ENCODE measurements around the gene IL1B.

IL1B gene

DNA sequence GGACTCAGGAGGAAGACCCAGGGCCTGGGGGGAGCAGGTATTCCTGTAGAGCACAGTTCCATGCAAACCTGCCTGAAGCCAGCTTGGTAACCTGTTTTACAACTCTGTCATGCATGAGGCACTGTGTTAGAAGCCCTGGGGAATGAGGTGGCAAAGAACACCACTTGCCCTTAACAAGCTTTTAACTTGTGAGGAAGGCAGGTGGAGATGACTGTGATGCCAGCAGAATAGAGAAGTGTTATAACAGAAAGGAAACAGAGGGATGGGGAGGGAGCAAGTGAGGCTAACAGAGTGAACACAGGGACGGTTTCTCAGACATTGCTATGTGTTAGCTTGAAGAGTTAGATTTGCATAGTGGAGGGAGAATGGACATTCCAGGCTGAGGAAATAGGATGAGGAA is 40.8 kb downstream of the IL1B start:
- Histone ChIP-seq H3K4me3 (replicated peaks; ENCODE audit: low read depth, low read length) (no peak overlapping the region), H3K36me3 (ENCODE audit: control insufficient read depth, insufficient read depth, low read length) (no peaks in the 10 kb centered on the region), H3K27me3 (replicated peaks; ENCODE audit: control insufficient read depth, insufficient read depth, low read length) (no peaks in the 10 kb centered on the region)
- no peak for DNase-seq (ENCODE audit: extremely low read depth, insufficient read length)
- TF ChIP-seq, protein P1, sequence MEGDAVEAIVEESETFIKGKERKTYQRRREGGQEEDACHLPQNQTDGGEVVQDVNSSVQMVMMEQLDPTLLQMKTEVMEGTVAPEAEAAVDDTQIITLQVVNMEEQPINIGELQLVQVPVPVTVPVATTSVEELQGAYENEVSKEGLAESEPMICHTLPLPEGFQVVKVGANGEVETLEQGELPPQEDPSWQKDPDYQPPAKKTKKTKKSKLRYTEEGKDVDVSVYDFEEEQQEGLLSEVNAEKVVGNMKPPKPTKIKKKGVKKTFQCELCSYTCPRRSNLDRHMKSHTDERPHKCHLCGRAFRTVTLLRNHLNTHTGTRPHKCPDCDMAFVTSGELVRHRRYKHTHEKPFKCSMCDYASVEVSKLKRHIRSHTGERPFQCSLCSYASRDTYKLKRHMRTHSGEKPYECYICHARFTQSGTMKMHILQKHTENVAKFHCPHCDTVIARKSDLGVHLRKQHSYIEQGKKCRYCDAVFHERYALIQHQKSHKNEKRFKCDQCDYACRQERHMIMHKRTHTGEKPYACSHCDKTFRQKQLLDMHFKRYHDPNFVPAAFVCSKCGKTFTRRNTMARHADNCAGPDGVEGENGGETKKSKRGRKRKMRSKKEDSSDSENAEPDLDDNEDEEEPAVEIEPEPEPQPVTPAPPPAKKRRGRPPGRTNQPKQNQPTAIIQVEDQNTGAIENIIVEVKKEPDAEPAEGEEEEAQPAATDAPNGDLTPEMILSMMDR (IDR thresholded peaks at IDR 0.05; ENCODE audit: insufficient read depth, low read length, poor library complexity, severe bottlenecking) = no peak

DNA sequence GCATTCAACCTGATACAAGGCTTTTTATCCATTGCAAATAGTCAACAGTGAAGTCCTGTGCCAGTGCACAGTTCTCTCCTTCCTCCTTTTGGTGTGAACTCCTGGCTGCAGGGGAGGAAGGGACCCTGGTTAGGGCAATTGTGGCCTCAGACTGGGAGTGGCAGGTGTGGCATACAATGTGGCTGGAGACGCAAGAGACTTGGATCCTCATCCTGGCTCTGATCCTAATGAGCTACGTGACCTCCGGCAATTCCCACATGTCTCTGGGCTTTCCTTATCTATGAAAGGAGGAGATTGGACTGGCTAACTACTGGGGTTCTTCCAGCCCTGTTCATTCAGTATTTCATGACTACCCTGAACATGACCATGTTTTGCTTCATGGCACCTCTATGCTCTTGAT is 41.7 kb downstream of the IL1B start:
- Histone ChIP-seq H3K27me3 (replicated peaks; ENCODE audit: control insufficient read depth, insufficient read depth, low read length) (no peaks in the 10 kb centered on the region), H3K4me3 (replicated peaks; ENCODE audit: low read depth, low read length) (no peak overlapping the region), H3K36me3 (ENCODE audit: control insufficient read depth, insufficient read depth, low read length) (no peaks in the 10 kb centered on the region)
- TF ChIP-seq, protein P1 (IDR thresholded peaks at IDR 0.05; ENCODE audit: insufficient read depth, low read length, poor library complexity, severe bottlenecking) = no peak
- no peak for DNase-seq (ENCODE audit: extremely low read depth, insufficient read length)

DNA sequence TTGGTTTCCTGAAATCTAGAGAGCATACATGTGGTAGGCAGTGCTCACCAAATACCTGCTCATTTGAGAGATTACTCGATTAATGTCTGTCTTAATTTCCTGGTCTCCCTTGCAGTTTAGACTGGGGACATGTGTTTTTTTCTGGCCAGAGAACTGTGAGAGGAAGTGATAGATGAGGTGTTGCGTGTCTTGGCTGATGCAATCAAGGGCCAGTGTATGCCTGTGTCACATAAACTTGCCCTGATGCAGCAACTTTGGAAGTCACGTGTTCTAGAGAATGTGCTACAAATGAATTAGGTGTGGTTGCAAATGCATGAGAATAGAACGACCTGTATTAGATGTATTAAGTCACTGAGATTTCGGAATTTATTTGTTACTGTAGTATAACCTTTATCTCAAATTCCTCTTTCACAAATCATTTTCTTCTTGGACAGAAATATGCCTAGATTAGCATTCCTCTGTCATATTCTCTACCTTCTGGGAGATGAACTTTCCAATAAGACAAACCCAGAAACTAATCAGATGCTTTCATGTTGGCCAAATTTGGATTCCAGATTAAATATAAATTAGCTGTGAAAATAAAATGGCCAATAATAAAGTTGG is 42.3 kb downstream of the IL1B start:
- Histone ChIP-seq H3K27me3 (replicated peaks; ENCODE audit: control insufficient read depth, insufficient read depth, low read length) (no peaks in the 10 kb centered on the region), H3K4me3 (replicated peaks; ENCODE audit: low read depth, low read length) (no peak overlapping the region), H3K36me3 (ENCODE audit: control insufficient read depth, insufficient read depth, low read length) (no peaks in the 10 kb centered on the region)
- peak; percentile 38 for DNase-seq (ENCODE audit: extremely low read depth, insufficient read length)
- TF ChIP-seq, protein P1 (IDR thresholded peaks at IDR 0.05; ENCODE audit: insufficient read depth, low read length, poor library complexity, severe bottlenecking) = no peak

DNA sequence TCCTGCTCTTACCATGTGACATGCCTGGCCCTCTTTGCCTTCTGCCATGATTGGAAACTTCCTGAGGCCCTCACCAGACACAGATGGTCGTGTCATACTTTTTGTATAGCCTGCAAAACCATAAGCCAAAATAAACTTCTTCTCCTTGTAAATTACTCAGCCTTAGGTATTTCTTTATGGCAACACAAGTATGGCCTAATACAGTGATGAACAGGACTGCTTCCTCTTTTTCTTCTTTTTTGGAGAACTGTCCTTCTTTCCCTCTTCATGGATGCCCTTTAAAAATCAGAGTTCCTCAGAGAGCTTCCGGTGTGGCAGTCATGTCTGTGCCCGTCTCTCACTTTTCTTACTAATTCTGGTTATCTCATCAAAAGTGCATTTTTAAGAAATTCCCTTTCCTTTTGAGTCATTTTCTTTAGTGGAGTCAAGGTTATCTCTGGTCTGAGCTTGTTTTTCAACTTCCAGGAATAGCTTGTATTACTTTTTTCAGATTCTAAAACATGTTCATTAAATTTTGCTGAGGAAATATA is 43.1 kb downstream of the IL1B start:
- Histone ChIP-seq H3K27me3 (replicated peaks; ENCODE audit: control insufficient read depth, insufficient read depth, low read length) (no peaks in the 10 kb centered on the region), H3K4me3 (replicated peaks; ENCODE audit: low read depth, low read length) (no peak overlapping the region), H3K36me3 (ENCODE audit: control insufficient read depth, insufficient read depth, low read length) (no peaks in the 10 kb centered on the region)
- TF ChIP-seq, protein P1 (IDR thresholded peaks at IDR 0.05; ENCODE audit: insufficient read depth, low read length, poor library complexity, severe bottlenecking) = no peak
- peak; percentile 56 for DNase-seq (ENCODE audit: extremely low read depth, insufficient read length)

DNA sequence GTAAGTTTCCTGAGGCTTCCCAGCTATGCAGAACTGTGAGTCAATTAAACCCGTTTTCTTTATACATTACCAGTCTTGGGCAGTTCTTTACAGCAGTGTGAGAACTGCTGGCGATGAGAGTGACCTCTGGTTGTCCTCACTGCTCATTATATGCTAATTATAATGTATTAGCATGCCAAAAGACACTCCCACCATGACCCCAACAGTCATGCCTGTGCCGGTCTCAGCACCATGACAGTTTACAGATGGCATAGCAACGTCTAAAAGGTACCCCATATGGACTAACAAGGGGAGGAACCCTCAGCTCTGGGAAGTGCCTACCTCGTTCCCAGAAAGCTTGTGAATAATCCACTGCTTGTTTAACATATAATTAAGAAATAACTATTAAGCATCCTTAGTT is 44.2 kb downstream of the IL1B start:
- Histone ChIP-seq H3K27me3 (replicated peaks; ENCODE audit: control insufficient read depth, insufficient read depth, low read length) (no peaks in the 10 kb centered on the region), H3K4me3 (replicated peaks; ENCODE audit: low read depth, low read length) (no peak overlapping the region), H3K36me3 (ENCODE audit: control insufficient read depth, insufficient read depth, low read length) (no peaks in the 10 kb centered on the region)
- TF ChIP-seq, protein P1 (IDR thresholded peaks at IDR 0.05; ENCODE audit: insufficient read depth, low read length, poor library complexity, severe bottlenecking) = no peak
- no peak for DNase-seq (ENCODE audit: extremely low read depth, insufficient read length)

All from GM06990 (cell line).